Smooth muscle cell (in vitro differentiated cells): ENCODE measurements around the gene CHM. TPM values are rescaled to one million over a fixed set of nuclear protein-coding genes. Genes with fewer than 3 reads are reported as not detected.
"Not testable (repeated sequence)": the region's sequence is repeated elsewhere in the genome, so short reads cannot be mapped to it uniquely, and the experiment has no call there.

ENCODE experiments used
- DNase-seq: peaks from one replicate; lab custom pipeline; 2025; ENCODE audit not compliant: unreplicated experiment; lab: John Stamatoyannopoulos, UW
- H2AFZ ChIP-seq: fragments of 200-600 bp; sonication (generic); 2 replicates; pipeline ENCODE4 v1.6.0; 2016; ENCODE audit warnings: antibody characterized with exemption, low read depth, mild to moderate bottlenecking
- H3F3A ChIP-seq: fragments of 200-600 bp; sonication (generic); 2 replicates; pipeline ENCODE4 v1.6.0; 2017; ENCODE audit warnings: antibody characterized with exemption, low read depth
- H3K27ac ChIP-seq: fragments of 200-600 bp; sonication (generic); 2 replicates; pipeline ENCODE4 v1.5.1; 2016; ENCODE audit warnings: low read depth, mild to moderate bottlenecking
- H3K27me3 ChIP-seq: fragments of 200-600 bp; sonication (generic); 2 replicates; pipeline ENCODE4 v1.6.1; 2016; ENCODE audit warnings: low read depth, mild to moderate bottlenecking
- H3K36me3 ChIP-seq: fragments of 200-600 bp; sonication (generic); 2 replicates; pipeline ENCODE4 v1.5.1; 2016; ENCODE audit warnings: low read depth
- H3K4me1 ChIP-seq: fragments of 200-600 bp; sonication (generic); 2 replicates; pipeline ENCODE4 v1.5.1; 2016; ENCODE audit warnings: low read depth
- H3K4me2 ChIP-seq: fragments of 200-600 bp; sonication (generic); 2 replicates; pipeline ENCODE4 v1.6.0; 2016; ENCODE audit warnings: mild to moderate bottlenecking
- H3K4me3 ChIP-seq: fragments of 200-600 bp; sonication (generic); 2 replicates; pipeline ENCODE4 v1.5.1; 2016; ENCODE audit warnings: mild to moderate bottlenecking
- H3K79me2 ChIP-seq: fragments of 200-600 bp; sonication (generic); 2 replicates; pipeline ENCODE4 v1.6.0; 2016; ENCODE audit warnings: low read depth, mild to moderate bottlenecking
- H3K9ac ChIP-seq: fragments of 200-600 bp; sonication (generic); 2 replicates; pipeline ENCODE4 v1.6.0; 2016; ENCODE audit warnings: low read depth
- H3K9me3 ChIP-seq: fragments of 200-600 bp; sonication (generic); replicated peaks from 2 replicates; pipeline ENCODE4 v1.5.1; 2016; ENCODE audit warnings: low read depth
- H4K20me1 ChIP-seq: fragments of 200-600 bp; sonication (generic); 2 replicates; pipeline ENCODE4 v1.6.0; 2016; ENCODE audit warnings: low read depth
- CTCF ChIP-seq: fragments of 200-600 bp; sonication (generic); IDR thresholded peaks from 2 replicates; pipeline ENCODE4 v1.5.1; 2017; ENCODE audit warnings: borderline replicate concordance, mild to moderate bottlenecking, antibody characterized with exemption; ENCODE audit not compliant: insufficient read depth, poor library complexity, severe bottlenecking
- WGBS: methylation state at CpG from one replicate; pipeline ENCODE4 v1.1.7; 2016; ENCODE audit warnings: low lambda C conversion rate; 5-methylcytosine and 5-hydroxymethylcytosine counted together
- polyA plus RNA-seq: library from polyadenylated mRNA; unstranded; fragments of >200 nt; fragmentation: Nextera tagmentation; extraction: Ambion mirVana; gene quantifications from 2 replicates; pipeline ENCODE4 v1.2.1, GENCODE V29; 2016
- total RNA-seq: library from RNA; depleted of rRNA; stranded (reverse); fragments of >200 nt; gene quantifications from 2 replicates; pipeline ENCODE4 v1.2.3, GENCODE V29; 2014

Gene CHM
- total and polyA plus RNA-seq, 2 experiments from 2014 or later = 9.5 to 28.6 TPM

- no peaks in the 10 kb centered on the region for H3K36me3 ChIP-seq
- H3K27ac ChIP-seq = no peak overlapping the region
- H2AFZ ChIP-seq = no peak overlapping the region
- no peaks in the 10 kb centered on the region for H3K9me3 ChIP-seq
- DNase-seq = no peak
- TF ChIP-seq CTCF = no peak
- no peaks in the 10 kb centered on the region for H3F3A ChIP-seq
- no peak overlapping the region for H3K9ac ChIP-seq
- H4K20me1 ChIP-seq = no peaks in the 10 kb centered on the region
- no peaks in the 10 kb centered on the region for H3K27me3 ChIP-seq
- H3K79me2 ChIP-seq = peaks cover 2% of the 10 kb centered on the region
- no peaks in the 10 kb centered on the region for H3K4me1 ChIP-seq
- no peak overlapping the region for H3K4me2 ChIP-seq
- H3K4me3 ChIP-seq = no peak overlapping the region
- WGBS = 78% methylated on average over 1 of the region's 1 CpG
These were observed 35.2 kb downstream of the CHM start for GRCh38 chrX:86012188-86012587.

- not testable (repeated sequence) for DNase-seq, H3K36me3 ChIP-seq, H3K4me3 ChIP-seq, H3K4me1 ChIP-seq, H3K9ac ChIP-seq, H3K27ac ChIP-seq, H3K27me3 ChIP-seq, H3F3A ChIP-seq, H3K9me3 ChIP-seq, H3K79me2 ChIP-seq, H2AFZ ChIP-seq, H4K20me1 ChIP-seq, H3K4me2 ChIP-seq
- 83% methylated on average over 1 of the region's 1 CpG for WGBS
These were observed 37.6 kb downstream of the CHM start for GRCh38 chrX:86009803-86010202.

- H3K36me3 ChIP-seq, H3F3A ChIP-seq, H3K27me3 ChIP-seq, H3K27ac ChIP-seq, H4K20me1 ChIP-seq, H2AFZ ChIP-seq, H3K4me2 ChIP-seq, H3K4me1 ChIP-seq, H3K9me3 ChIP-seq, H3K79me2 ChIP-seq, DNase-seq, H3K9ac ChIP-seq, H3K4me3 ChIP-seq: not testable (repeated sequence)
- 86% methylated on average over 4 of the region's 4 CpGs for WGBS
These were observed 39.5 kb downstream of the CHM start for GRCh38 chrX:86007891-86008290.

- H3K4me2 ChIP-seq = no peak overlapping the region
- DNase-seq = no peak
These were observed 45.1 kb downstream of the CHM start for GRCh38 chrX:86002076-86002896.

More at GRCh38 chrX:86002076-86002896, 45.1 kb downstream of the CHM start:
- 66% methylated on average over 12 of the region's 12 CpGs for WGBS
- H3K9ac ChIP-seq = no peak overlapping the region
- no peaks in the 10 kb centered on the region for H3K9me3 ChIP-seq
- H3K27ac ChIP-seq = no peak overlapping the region
- no peaks in the 10 kb centered on the region for H3K27me3 ChIP-seq
- no peaks in the 10 kb centered on the region for H3K36me3 ChIP-seq
- H4K20me1 ChIP-seq = peaks cover 22% of the 10 kb centered on the region
- H3K4me3 ChIP-seq = no peak overlapping the region
- TF ChIP-seq CTCF = no peak
- no peaks in the 10 kb centered on the region for H3K4me1 ChIP-seq
- H2AFZ ChIP-seq = no peak overlapping the region
- no peaks in the 10 kb centered on the region for H3F3A ChIP-seq
- H3K79me2 ChIP-seq = no peaks in the 10 kb centered on the region
